Stomach (tissue), 9 donors: ENCODE results near the gene GABRR2. TPM values are rescaled to one million over a fixed set of nuclear protein-coding genes. Genes with fewer than 3 reads are reported as not detected.

ENCODE experiments used
- DNase-seq, 2 donors: peaks; one replicate each; pipeline versions ENCODE4 v3.0.0 to v3.0.0-alpha.2; 2013 to 2019
- H3K27ac ChIP-seq, 5 donors: fragments of 200-600 bp in 4 of 5; sonication (generic) in 4 of 5; one replicate each; pipeline ENCODE4 v1.5.1; 2013 to 2019; ENCODE audit warnings: mild to moderate bottlenecking in 1 of 5, moderate library complexity in 1 of 5
- H3K27me3 ChIP-seq, 3 donors: fragments of 200-600 bp; sonication (generic); one replicate each; pipeline ENCODE4 v1.5.1; 2017 to 2019; ENCODE audit warnings: mixed run types in 1 of 3
- H3K36me3 ChIP-seq, 4 donors: fragments of 200-600 bp; sonication (generic); 1 replicate in 3 of 4; 2 replicates in 1 of 4; pipeline ENCODE4 v1.5.1; 2016 to 2019
- H3K4me1 ChIP-seq, 4 donors: fragments of 200-600 bp; sonication (generic); one replicate each; pipeline ENCODE4 v1.5.1; 2016 to 2019
- H3K4me3 ChIP-seq, 4 donors: fragments of 200-600 bp; sonication (generic) in 3 of 4; one replicate each; pipeline ENCODE4 v1.5.1; 2016 to 2019; ENCODE audit warnings: mild to moderate bottlenecking in 1 of 4
- H3K9me3 ChIP-seq, 4 donors: fragments of 200-600 bp; sonication (generic); one replicate each; pipeline ENCODE4 v1.5.1; 2016 to 2019
- EP300 ChIP-seq: sonication (generic); formaldehyde crosslinking; IDR thresholded peaks from one replicate; pipeline ENCODE4 v1.6.1; 2017; ENCODE audit warnings: antibody characterized with exemption
- POLR2A ChIP-seq, 4 donors: fragments of 450-650 bp; IDR thresholded peaks; one replicate each; pipeline ENCODE4 v1.6.1; 2016; ENCODE audit warnings: antibody characterized with exemption in 4 of 4, control low read depth in 2 of 4, mild to moderate bottlenecking in 1 of 4, moderate library complexity in 1 of 4
- POLR2AphosphoS5 ChIP-seq, 3 donors: sonication (generic); formaldehyde crosslinking; IDR thresholded peaks; one replicate each; pipeline ENCODE4 v1.6.1; 2016; ENCODE audit warnings: antibody characterized with exemption in 3 of 3
- WGBS, 5 donors: extraction: QIAGEN DNeasy Blood & Tissue Kit in 3 of 5; methylation state at CpG; one replicate each; pipeline versions ENCODE4 v1.1.5 to v1.1.7; 2013 to 2018; 5-methylcytosine and 5-hydroxymethylcytosine counted together
- intact Hi-C: fragments of 100-400 bp; cut with DNase I; formaldehyde crosslinking; loops from one replicate; pipeline ENCODE4 v1.15.1; 2023; ENCODE audit warnings: low total_unique reads
- polyA plus RNA-seq, 3 donors: library from polyadenylated mRNA; stranded (reverse); fragments of 200-250 nt; gene quantifications; one replicate each; pipeline ENCODE4 v1.2.3, GENCODE V29; 2013
- total RNA-seq, 5 donors: library from RNA; depleted of rRNA; stranded (reverse); fragments of >200 nt; gene quantifications; one replicate each; pipeline versions ENCODE4 v1.1.0 to v1.2.3, GENCODE V29; 2014 to 2016
- TF ChIP-seq, protein P1 (sequence below), 7 experiments: fragments of 450-650 bp in 4 of 7; fragments of 200-600 bp in 3 of 7; sonication (generic) in 3 of 7; IDR thresholded peaks; one replicate each; pipeline ENCODE4 v1.5.1; 2016 to 2019; ENCODE audit warnings: antibody characterized with exemption in 7 of 7, control low read depth in 2 of 7, mild to moderate bottlenecking in 1 of 7
- donor health status: healthy with polysubstance abuse.
- donor health status: Bipolar disorder and iron deficiency.
- donor health status: healthy.

Gene GABRR2
- total and polyA plus RNA-seq, 8 donors = 0.15 to 7.6 (median 0.73) TPM; not detected in 5

DNA sequence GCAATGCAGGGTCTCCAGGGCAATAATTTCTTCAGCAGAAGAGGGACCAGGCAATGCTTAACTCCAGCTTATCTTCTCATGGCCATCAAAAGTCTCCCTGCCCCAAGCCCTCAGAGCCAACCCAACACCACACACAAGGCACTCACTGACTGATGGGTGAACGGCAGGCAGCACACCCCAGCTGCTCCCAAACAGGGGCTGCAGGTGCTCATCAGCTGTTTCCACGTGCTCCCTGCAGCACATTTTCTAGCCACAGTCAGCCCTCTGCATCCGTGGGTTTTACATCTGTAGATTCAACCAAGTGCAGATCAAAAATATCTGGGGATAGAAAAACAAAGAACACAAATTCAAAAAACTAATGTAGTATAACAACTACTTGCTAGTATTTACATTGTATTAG lies 94.0 kb downstream of the GABRR2 start:
- H3K36me3 ChIP-seq = no peaks in the 10 kb centered on the region
- no peak for TF ChIP-seq POLR2AphosphoS5 (IDR thresholded peaks at IDR 0.05)
- TF ChIP-seq, protein P1, sequence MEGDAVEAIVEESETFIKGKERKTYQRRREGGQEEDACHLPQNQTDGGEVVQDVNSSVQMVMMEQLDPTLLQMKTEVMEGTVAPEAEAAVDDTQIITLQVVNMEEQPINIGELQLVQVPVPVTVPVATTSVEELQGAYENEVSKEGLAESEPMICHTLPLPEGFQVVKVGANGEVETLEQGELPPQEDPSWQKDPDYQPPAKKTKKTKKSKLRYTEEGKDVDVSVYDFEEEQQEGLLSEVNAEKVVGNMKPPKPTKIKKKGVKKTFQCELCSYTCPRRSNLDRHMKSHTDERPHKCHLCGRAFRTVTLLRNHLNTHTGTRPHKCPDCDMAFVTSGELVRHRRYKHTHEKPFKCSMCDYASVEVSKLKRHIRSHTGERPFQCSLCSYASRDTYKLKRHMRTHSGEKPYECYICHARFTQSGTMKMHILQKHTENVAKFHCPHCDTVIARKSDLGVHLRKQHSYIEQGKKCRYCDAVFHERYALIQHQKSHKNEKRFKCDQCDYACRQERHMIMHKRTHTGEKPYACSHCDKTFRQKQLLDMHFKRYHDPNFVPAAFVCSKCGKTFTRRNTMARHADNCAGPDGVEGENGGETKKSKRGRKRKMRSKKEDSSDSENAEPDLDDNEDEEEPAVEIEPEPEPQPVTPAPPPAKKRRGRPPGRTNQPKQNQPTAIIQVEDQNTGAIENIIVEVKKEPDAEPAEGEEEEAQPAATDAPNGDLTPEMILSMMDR (IDR thresholded peaks at IDR 0.05) = no peak
- no peak for TF ChIP-seq EP300
- no peak for TF ChIP-seq POLR2A (IDR thresholded peaks at IDR 0.05)
- H3K4me1 ChIP-seq = no peaks in the 10 kb centered on the region
- H3K27me3 ChIP-seq = no peaks in the 10 kb centered on the region
- DNase-seq = no peak
- no peak overlapping the region for H3K4me3 ChIP-seq
- H3K27ac ChIP-seq = no peak overlapping the region
- 59 to 73% (median 68%) methylated on average over 3 of the region's 3 CpGs for WGBS, 5 donors
- intact Hi-C loops = no loop called here
- no peaks in the 10 kb centered on the region for H3K9me3 ChIP-seq

GRCh38 chr6:89217299-89217910 lies 97.7 kb downstream of the GABRR2 start, which contains the start of gene GABRR1:
GABRR1 (minus strand) TSS chr6:89217358; CDS start chr6:89217322, 36 bp downstream.
- TF ChIP-seq, protein P1 (IDR thresholded peaks at IDR 0.05) = no peak
- TF ChIP-seq POLR2AphosphoS5 (IDR thresholded peaks at IDR 0.05) = no peak
- no peak for TF ChIP-seq EP300
- Histone ChIP-seq H3K27me3 (no peaks in the 10 kb centered on the region), H3K4me1 (no peaks in the 10 kb centered on the region), H3K9me3 (no peaks in the 10 kb centered on the region), H3K36me3 (no peaks in the 10 kb centered on the region), H3K27ac (no peak within 1 kb of the TSS), H3K4me3 (no peak within 1 kb of the TSS)
- DNase-seq = no peak
- intact Hi-C loops = no loop called here
- WGBS, 5 donors = 31 to 49% (median 49%) methylated on average over 10 of the region's 10 CpGs

DNA sequence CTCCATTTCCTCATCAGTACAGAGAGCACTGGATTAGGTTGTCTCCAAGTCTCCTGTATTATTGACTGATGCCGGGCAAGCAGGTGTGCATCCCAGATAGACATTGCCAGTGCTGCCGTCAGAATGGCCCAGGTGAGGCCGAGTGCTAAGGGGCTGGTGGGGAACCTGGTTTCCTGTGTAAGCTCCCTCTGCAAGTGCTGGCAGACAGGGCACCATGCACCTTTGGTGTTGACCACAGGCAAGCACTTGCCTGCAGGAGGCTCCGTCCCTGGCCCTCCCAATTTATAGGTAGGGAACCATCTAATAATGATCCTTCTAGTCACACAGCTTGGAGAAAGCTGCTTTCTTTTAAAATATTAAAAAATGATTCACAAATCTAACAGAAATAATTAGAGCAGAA lies 98.7 kb downstream of the GABRR2 start:
- Histone ChIP-seq H3K27ac (no peak overlapping the region), H3K9me3 (no peaks in the 10 kb centered on the region), H3K36me3 (no peaks in the 10 kb centered on the region), H3K4me1 (no peaks in the 10 kb centered on the region), H3K4me3 (no peak overlapping the region), H3K27me3 (no peaks in the 10 kb centered on the region)
- 70 to 85% (median 71%) methylated on average over 4 of the region's 4 CpGs for WGBS, 5 donors
- DNase-seq = no peak
- intact Hi-C loops = no loop called here
- TF ChIP-seq POLR2A (IDR thresholded peaks at IDR 0.05) (no peak), EP300 (no peak), POLR2AphosphoS5 (IDR thresholded peaks at IDR 0.05) (no peak)
- TF ChIP-seq, protein P1 (IDR thresholded peaks at IDR 0.05) = no peak

DNA sequence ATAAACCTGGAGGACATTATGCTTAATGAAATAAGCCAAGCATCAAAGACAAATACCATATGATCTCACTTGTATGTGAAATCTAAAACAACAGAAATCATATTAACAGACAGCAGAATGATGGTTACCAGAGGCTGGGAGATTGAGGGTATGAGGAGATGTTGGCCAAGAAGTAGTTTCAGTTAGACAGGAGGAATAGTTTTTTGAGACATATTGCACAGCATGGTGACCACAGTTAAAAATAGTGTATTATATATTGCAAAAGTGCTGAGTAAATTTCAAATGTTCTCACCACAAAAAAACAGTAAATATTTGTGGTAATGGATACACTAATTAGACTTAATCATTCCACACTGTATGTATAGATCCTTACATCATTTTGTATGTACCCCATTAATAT lies 99.7 kb downstream of the GABRR2 start:
- H3K4me3 ChIP-seq = no peak overlapping the region
- H3K27ac ChIP-seq = no peak overlapping the region
- H3K4me1 ChIP-seq = no peaks in the 10 kb centered on the region
- no peaks in the 10 kb centered on the region for H3K27me3 ChIP-seq
- no peak for TF ChIP-seq EP300
- TF ChIP-seq, protein P1 (IDR thresholded peaks at IDR 0.05) = no peak
- no peak for TF ChIP-seq POLR2A (IDR thresholded peaks at IDR 0.05)
- no peak for TF ChIP-seq POLR2AphosphoS5 (IDR thresholded peaks at IDR 0.05)
- no peak for DNase-seq
- intact Hi-C loops = no loop called here
- H3K36me3 ChIP-seq = no peaks in the 10 kb centered on the region
- H3K9me3 ChIP-seq = no peaks in the 10 kb centered on the region
